ENCODE results near the gene NDUFB11.

The NDUFB11 gene

DNA sequence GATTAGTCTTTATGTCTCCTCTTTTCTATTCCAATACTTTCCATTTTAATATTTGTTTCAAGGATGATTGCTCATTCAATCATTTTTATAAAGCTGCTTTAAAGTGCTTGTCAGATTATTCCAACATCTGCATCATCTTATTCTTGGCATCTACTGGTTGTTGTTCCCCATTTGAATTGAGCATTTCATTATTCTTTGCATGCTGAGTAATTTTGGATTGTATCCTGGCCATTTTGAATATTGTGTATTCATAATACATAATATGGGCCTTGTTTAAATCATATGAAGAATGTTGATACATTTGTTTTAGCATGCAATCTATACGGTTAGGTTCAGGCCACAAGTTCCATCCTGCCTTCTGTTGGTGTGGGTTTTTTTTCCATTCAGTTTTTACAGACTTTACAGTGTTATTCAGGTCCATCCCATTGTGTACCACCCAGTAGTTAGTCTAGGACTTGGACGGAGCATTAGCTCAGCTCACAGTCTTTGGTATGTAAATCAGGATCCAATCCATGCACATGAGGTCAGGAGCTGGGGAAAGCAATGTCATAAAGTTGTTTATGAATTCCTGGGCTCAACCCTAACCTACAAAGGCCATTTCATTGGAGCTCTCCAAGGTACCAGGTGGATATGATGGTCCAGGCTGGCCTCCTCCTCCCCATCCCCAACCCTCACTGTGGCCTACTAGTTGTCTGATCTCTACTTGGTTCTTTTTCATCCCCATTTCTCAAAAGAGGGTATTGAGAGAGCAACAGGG is 46.0 kb downstream of the NDUFB11 start:
- TF ChIP-seq, protein P1, sequence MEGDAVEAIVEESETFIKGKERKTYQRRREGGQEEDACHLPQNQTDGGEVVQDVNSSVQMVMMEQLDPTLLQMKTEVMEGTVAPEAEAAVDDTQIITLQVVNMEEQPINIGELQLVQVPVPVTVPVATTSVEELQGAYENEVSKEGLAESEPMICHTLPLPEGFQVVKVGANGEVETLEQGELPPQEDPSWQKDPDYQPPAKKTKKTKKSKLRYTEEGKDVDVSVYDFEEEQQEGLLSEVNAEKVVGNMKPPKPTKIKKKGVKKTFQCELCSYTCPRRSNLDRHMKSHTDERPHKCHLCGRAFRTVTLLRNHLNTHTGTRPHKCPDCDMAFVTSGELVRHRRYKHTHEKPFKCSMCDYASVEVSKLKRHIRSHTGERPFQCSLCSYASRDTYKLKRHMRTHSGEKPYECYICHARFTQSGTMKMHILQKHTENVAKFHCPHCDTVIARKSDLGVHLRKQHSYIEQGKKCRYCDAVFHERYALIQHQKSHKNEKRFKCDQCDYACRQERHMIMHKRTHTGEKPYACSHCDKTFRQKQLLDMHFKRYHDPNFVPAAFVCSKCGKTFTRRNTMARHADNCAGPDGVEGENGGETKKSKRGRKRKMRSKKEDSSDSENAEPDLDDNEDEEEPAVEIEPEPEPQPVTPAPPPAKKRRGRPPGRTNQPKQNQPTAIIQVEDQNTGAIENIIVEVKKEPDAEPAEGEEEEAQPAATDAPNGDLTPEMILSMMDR (IDR thresholded peaks at IDR 0.05; ENCODE audit: low read depth, low read length, missing control alignments), result no peak
- H3K4me3 ChIP-seq (ENCODE audit: low read depth, low read length), result no peak overlapping the region
- DNase-seq (ENCODE audit: low read depth), result no peak

DNA sequence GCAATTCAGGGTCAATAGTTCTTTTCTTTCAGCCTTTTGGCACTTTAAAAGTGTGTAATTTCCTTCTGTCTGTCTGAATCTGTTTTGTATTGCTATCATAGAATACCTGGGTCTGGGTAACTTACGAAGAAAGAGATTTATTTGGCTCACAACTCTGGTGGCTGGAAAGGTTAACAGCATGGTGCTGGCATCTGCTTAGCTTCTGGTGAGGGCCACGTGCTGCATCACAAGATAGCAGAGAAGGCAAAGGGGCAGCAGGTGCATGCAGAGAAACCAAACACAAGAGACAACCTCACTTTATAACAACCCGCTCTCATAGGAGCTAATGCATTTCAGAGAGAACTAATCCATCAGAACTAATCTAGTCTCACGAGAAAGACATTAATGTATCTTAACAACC is 47.5 kb downstream of the NDUFB11 start:
- no peak overlapping the region for H3K4me3 ChIP-seq (ENCODE audit: low read depth, low read length)
- TF ChIP-seq, protein P1 (IDR thresholded peaks at IDR 0.05; ENCODE audit: low read depth, low read length, missing control alignments), result no peak
- DNase-seq (ENCODE audit: low read depth), result no peak

DNA sequence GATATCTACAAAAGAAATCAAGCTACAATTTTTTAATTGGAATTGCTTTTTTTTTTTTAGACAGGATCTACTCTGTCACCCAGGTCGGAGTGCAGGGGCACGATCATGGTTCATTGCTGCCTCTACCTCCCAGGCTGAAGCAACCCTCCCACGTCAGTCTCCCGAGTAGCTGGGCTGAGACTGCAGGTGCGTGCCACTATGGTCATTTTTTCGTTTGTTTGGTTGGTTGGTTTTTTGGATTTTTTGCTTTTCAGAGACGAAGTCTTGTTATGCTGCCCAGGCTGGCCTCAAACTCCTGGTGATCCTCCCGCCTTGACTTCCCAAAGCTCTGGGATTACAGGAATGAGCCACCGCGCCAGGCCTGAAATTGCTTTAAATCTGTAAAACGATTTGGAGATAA is 50.6 kb downstream of the NDUFB11 start:
- DNase-seq (ENCODE audit: low read depth), result no peak
- TF ChIP-seq, protein P1 (IDR thresholded peaks at IDR 0.05; ENCODE audit: low read depth, low read length, missing control alignments), result no peak
- no peak overlapping the region for H3K4me3 ChIP-seq (ENCODE audit: low read depth, low read length)

DNA sequence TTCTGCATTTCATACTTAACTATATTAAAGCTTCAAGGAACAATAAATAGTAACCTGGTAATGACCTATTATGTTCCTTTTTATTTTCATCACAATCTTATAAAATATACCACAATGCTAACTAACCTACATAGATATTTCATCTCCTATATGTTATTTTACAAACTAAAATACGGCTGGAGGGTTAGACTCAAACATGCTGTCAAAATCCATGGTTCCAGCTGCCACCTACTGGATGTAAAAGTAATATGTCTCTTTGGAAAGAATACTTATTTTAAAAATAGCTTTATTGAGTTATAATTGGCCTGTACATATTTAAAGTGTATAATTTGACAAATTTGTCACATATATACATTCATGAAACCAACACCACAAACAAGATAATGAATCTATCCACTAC is 51.3 kb downstream of the NDUFB11 start:
- TF ChIP-seq, protein P1 (IDR thresholded peaks at IDR 0.05; ENCODE audit: low read depth, low read length, missing control alignments), result peak; percentile 21
- no peak for DNase-seq (ENCODE audit: low read depth)
- no peak overlapping the region for H3K4me3 ChIP-seq (ENCODE audit: low read depth, low read length)
